DMS 273 treated with DMSO at 0.1 percent for 48 hours (cell line): ENCODE measurements around the gene RGS7.

ENCODE experiments used
- DNase-seq: peaks from one replicate; lab custom pipeline; 2025; lab: John Stamatoyannopoulos, UW

The RGS7 gene

DNA sequence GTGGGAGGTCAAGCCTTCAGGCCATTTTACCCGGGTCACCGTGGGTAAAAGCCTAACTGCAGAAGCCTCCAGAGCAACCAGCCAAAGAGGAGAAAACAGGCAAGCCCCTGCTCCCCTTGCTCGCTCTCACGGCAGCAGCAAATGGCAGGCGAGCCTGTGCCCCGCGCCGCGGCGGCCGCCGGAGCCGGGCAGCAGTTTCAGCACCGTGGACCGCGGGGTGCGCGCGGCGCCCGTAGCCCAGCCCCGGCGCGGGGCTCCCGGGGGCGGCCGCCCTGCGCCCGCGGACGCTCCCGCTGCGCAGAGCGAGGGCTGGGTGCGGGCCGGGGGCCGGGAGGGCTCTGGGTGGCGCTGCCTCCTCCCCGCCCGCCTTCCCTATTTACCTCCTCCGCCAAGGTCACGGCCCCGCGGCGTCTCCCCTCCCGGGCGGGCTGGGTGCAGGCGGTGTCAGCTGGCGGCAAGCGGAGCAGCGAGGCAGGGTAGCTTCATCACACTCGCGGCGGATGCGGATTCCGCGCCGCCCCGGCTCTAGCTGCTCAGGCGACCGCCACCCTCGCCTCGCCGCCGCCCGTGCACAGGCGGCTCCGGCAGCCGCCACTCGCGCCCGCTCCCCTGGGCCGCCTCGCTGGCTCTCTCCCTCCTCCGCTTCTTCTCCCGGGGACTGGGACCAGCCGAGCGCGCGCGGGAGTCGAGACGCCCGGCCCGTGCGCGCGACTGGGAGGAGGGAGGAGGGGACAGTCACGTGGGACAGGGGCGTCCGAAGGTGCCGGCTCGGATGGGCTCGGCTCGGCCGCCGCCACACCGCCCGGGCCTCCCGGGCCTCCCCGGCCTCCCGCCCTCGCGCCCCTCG is at the start of gene RGS7:
Gene RGS7 (minus strand): TSS at position 687 of the 847 bp plus-strand sequence.
- DNase-seq, result no peak

- DNase-seq, result no peak
Observed at GRCh38 chr1:241406421-241406820, 49.4 kb upstream of the RGS7 start.

- DNase-seq, result no peak
Observed at GRCh38 chr1:241401156-241401555, 44.2 kb upstream of the RGS7 start.

GRCh38 chr1:241396747-241397681 is 40.0 kb upstream of the RGS7 start:
- no peak for DNase-seq

DNA sequence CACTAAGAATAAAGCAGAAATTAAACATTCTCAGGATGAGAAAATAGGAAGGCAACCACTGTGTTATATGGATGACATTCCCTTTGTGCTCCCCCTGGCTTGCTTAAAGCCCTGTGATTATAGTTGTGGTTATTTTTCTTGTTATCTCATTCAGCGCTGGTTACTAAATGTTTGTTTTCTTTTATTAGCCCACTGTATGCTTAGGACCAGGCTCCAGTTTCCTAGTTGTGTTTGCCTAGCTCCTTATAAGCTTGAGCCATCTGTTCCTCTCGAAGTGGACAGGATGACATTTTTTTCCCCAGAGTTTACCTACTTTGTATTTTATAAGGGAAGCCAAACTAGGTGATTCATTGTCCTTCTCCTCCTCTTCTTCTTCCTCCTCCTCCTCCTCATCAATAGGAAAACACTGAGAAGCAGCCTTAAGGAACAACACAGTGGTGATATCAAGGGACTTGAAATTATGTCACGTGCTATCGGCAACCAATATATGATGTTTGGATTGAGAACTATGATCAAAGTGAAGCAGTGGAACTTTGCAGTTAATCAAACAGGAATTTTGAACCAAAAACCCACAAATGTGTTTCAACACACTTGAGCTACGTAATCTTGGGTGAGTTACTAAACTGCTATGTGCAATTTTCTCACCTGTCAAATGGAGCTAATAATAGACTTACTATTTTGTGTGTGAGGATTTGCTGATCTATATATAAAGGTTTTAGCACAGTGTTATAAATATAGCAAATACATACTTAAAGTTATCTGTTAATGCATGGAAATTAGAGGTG is 35.1 kb upstream of the RGS7 start:
- no peak for DNase-seq

DNA sequence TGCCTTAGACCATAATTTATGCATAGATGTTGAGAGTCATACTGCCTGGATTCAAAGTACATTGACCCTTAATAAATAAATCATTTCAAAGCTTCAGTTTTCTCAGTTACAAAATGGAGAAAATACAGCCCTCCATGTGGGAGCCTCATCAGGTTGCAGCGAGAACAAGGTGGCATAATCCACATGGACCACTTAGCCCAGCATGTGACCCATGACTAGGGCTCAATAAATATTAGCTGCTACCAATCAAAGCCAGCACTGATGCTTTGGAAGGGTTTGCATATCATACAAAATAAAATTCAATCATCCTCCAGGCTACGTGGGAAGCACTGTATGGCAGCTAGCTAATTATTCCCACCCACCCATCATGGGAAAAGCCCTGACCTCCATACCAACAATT is 33.5 kb upstream of the RGS7 start:
- DNase-seq, result no peak

- DNase-seq, result no peak
Observed at GRCh38 chr1:241389400-241389799, 32.4 kb upstream of the RGS7 start.

DNA sequence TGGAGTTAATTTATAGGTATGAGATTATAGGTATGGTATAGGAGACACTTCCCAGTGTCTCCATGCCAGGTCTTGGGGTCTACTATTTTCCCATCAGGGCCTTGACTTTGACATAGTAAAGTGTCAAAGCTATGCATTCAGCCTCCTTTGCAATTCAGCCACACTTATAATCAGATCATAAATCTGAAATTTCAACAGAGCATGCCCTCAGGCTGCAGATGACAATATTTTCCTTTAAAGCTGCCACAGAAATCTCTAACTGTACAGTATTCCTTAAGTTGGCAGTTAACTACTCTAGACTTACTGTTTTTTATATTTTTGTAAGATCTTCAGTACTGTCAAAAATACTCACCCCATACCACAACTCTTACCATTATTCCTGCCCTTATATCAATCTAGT is 30.2 kb upstream of the RGS7 start:
- no peak for DNase-seq

- DNase-seq, result peak; percentile 92
Observed at GRCh38 chr1:241376701-241377100, 19.7 kb upstream of the RGS7 start.

- no peak for DNase-seq
Observed at GRCh38 chr1:241375886-241376285, 18.9 kb upstream of the RGS7 start.

DNA sequence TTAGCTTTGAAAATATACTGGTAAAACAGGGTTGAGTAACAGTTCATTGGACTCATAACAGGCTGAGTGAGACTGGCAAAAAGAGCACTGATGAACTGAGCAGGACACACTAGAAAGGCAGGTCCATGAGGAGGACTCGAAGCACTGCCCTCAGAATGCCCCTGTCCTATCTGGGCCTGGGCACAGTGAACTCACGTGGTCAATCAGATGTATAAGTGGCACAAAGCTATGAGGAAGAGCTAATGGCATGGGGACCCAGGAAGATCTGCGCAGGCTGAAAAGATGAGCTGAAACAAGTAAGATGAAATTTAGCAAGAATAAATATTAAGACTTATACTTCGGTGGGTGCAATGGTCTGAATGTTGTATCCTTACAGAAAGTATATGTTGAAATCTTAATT is 9.2 kb upstream of the RGS7 start:
- no peak for DNase-seq

- no peak for DNase-seq
Observed at GRCh38 chr1:241362350-241362749, 5.3 kb upstream of the RGS7 start.

GRCh38 chr1:241357366-241358340 is 648 bp upstream of the RGS7 start:
- no peak for DNase-seq

DNA sequence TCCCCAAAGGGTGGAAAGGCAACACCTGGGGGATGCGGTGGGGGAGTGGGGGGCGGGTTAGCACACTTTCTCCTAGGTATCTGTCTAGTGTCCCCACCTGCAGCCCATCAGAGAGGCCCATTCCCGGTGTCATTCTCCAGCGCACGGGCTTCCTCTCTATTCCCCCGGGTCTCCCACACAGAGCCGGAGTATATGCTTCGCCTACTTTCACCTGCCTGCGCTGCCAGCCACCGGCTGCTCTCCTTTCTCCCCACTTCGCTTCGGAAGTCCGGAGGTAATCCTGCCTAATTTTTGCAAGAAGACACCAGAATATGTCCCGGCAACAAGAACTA is 852 bp downstream of the RGS7 start:
- no peak for DNase-seq

GRCh38 chr1:241355311-241356010 is 1.5 kb downstream of the RGS7 start:
- no peak for DNase-seq

GRCh38 chr1:241352401-241352800 is 4.6 kb downstream of the RGS7 start:
- no peak for DNase-seq

DNA sequence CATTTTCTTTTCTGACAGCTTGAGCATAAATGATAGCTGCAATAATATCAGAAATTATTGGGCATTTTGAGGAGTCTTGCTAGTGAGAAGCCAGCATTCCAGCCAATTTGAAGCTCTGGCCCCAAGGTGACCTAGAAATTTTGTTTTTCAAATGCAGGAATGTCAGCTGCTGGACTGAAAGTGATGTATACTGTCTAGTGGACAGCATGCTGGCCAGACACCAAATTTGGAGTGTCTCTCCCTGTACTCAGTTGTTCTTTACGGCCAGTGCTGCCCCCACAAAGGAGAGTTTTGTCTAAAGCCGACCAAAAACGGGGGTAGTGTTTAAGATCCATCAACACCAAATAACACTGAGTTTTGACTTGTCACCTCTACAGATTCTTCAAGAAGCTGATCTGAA is 5.2 kb downstream of the RGS7 start:
- no peak for DNase-seq

DNA sequence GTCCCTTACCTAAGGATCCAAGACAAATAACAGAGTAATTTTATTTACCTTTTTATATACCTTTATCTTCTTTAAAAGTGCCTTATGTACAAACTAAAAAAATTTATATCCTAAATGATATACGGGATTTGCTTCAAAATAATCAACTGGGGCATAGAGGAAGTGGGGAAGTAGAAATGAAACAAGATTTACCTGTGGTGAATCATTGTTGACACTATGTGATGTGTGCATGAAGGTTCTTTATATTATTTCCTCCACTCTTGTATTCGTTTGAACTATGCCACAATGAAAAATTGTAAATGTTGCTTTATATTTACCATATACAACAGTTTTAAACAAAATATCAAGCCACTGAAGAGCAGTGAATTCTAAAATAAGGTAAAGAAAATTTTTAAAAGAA is 13.0 kb downstream of the RGS7 start:
- no peak for DNase-seq

GRCh38 chr1:241336335-241336734 is 20.7 kb downstream of the RGS7 start:
- DNase-seq, result no peak

GRCh38 chr1:241332987-241333386 is 24.0 kb downstream of the RGS7 start:
- no peak for DNase-seq

DNA sequence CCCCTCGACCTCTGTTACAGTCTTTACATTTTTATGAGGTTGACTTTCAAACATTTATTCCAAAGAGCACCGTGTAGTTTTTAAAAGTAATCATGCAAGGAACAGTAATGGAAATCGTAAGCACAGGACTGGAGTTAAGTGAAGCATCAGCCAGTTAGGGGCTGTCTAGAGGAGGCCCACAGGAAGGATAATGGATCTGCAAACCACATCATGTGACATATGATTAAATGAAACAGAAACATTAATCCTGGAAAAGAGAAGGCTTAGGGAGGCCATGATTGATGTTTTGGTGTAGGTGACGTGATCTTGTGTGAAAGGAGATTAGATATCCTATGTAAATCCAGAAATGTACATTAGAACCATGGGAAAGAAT is 25.0 kb downstream of the RGS7 start:
- no peak for DNase-seq
